PC-3 (cell line): ENCODE data around the gene SLC43A1.

Experiments used
- EZH2 ChIP-seq: fragments of 300-600 bp; sonication (generic); IDR thresholded peaks from one replicate; pipeline ENCODE4 v1.6.1; 2017; ENCODE audit warnings: antibody characterized with exemption, mild to moderate bottlenecking, low read length; ENCODE audit not compliant: unreplicated experiment
- EZH2phosphoT487 ChIP-seq: fragments of 300-600 bp; sonication (generic); IDR thresholded peaks from 2 replicates; pipeline ENCODE4 v1.6.1; 2018; ENCODE audit warnings: mild to moderate bottlenecking, antibody characterized with exemption, low read length, borderline replicate concordance
- TF ChIP-seq, protein P1 (sequence below): fragments of 300-600 bp; sonication (generic); conservative IDR thresholded peaks from 2 replicates; pipeline ENCODE4 v1.5.1; 2017; ENCODE audit warnings: antibody characterized with exemption, low read depth, mild to moderate bottlenecking, low read length

DNA sequence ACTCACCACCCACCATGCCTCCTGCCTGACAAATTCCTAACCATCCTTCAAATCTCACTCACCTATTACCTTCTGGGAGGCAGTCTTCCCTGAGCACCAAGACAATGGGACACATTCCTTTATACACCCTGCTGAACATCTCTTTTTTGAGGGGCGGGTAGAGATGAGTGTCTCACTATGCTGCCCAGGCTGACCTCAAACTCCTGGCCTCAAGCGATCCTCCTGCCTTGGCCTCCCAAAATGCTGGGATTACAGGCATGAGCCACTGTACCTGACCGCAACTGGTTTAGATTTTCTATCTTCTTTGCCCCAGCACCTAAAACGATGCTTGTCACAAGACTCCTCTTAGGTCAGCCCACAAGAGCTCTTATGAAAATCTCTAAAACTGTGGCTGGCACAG is 7.9 kb upstream of the SLC43A1 start:
- TF ChIP-seq, protein P1, sequence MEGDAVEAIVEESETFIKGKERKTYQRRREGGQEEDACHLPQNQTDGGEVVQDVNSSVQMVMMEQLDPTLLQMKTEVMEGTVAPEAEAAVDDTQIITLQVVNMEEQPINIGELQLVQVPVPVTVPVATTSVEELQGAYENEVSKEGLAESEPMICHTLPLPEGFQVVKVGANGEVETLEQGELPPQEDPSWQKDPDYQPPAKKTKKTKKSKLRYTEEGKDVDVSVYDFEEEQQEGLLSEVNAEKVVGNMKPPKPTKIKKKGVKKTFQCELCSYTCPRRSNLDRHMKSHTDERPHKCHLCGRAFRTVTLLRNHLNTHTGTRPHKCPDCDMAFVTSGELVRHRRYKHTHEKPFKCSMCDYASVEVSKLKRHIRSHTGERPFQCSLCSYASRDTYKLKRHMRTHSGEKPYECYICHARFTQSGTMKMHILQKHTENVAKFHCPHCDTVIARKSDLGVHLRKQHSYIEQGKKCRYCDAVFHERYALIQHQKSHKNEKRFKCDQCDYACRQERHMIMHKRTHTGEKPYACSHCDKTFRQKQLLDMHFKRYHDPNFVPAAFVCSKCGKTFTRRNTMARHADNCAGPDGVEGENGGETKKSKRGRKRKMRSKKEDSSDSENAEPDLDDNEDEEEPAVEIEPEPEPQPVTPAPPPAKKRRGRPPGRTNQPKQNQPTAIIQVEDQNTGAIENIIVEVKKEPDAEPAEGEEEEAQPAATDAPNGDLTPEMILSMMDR: no peak
- TF ChIP-seq EZH2phosphoT487 (no peak), EZH2 (no peak)
